Activated CD8-positive, alpha-beta memory T cell treated with anti-CD3 and anti-CD28 coated beads, Interleukin-2, amount 50 U/mL, for 1 hour (primary cell): ENCODE measurements around the gene CAMTA1.

Experiments used
- DNase-seq: peaks from one replicate; pipeline ENCODE4 v3.0.0-alpha.2; 2020; ENCODE audit errors: extremely low read depth

The CAMTA1 gene

GRCh38 chr1:7632176-7632575 lies 846.9 kb downstream of the CAMTA1 start:
- no peak for DNase-seq

GRCh38 chr1:7632681-7633080 lies 847.4 kb downstream of the CAMTA1 start:
- DNase-seq, result no peak

- no peak for DNase-seq
These were observed 848.4 kb downstream of the CAMTA1 start for GRCh38 chr1:7633506-7634245.

GRCh38 chr1:7634546-7635240 lies 849.4 kb downstream of the CAMTA1 start:
- DNase-seq, result no peak

- no peak for DNase-seq
These were observed 851.7 kb downstream of the CAMTA1 start for GRCh38 chr1:7636795-7637526.

- no peak for DNase-seq
These were observed 852.8 kb downstream of the CAMTA1 start for GRCh38 chr1:7638078-7638477.

- DNase-seq, result no peak
These were observed 854.3 kb downstream of the CAMTA1 start for GRCh38 chr1:7639435-7640131.

- DNase-seq, result no peak
These were observed 855.1 kb downstream of the CAMTA1 start for GRCh38 chr1:7640350-7640749.

- no peak for DNase-seq
These were observed 855.8 kb downstream of the CAMTA1 start for GRCh38 chr1:7640920-7641585.

GRCh38 chr1:7641587-7642417 lies 856.5 kb downstream of the CAMTA1 start:
- no peak for DNase-seq

GRCh38 chr1:7642418-7642704 lies 857.1 kb downstream of the CAMTA1 start:
- no peak for DNase-seq

- no peak for DNase-seq
These were observed 857.7 kb downstream of the CAMTA1 start for GRCh38 chr1:7642781-7643529.

GRCh38 chr1:7643530-7643929 lies 858.3 kb downstream of the CAMTA1 start:
- DNase-seq, result no peak

- DNase-seq, result no peak
These were observed 858.8 kb downstream of the CAMTA1 start for GRCh38 chr1:7644086-7644485.

- DNase-seq, result no peak
These were observed 859.9 kb downstream of the CAMTA1 start for GRCh38 chr1:7644961-7645750.

- DNase-seq, result no peak
These were observed 860.4 kb downstream of the CAMTA1 start for GRCh38 chr1:7645751-7646048.

- no peak for DNase-seq
These were observed 860.9 kb downstream of the CAMTA1 start for GRCh38 chr1:7646164-7646563.

GRCh38 chr1:7646981-7647901 lies 862.0 kb downstream of the CAMTA1 start:
- DNase-seq, result peak; percentile 8
